RWPE1 (cell line): ENCODE results near the gene BAIAP3.

Source experiments
- CTCF ChIA-PET: fragments of 350-600 bp; sonication (Branson Sonifier 250); formaldehyde crosslinking; extraction: SDS; loops from one replicate; lab custom pipeline; 2021; lab: Yijun Ruan, JAX
- POLR2A ChIA-PET: fragments of 400-600 bp; formaldehyde crosslinking; extraction: SDS; loops from one replicate; lab custom pipeline; 2020; ENCODE audit warnings: antibody characterized with exemption; ENCODE audit not compliant: low non-redundant PET; lab: Yijun Ruan, JAX
- DNase-seq: peaks from one replicate; pipeline ENCODE4 v3.0.0; 2012; ENCODE audit warnings: low spot score
- H3K27ac ChIP-seq: fragments of 450-650 bp; 2 replicates; pipeline ENCODE4 v1.5.1; 2017
- TF ChIP-seq, protein P1 (sequence below): fragments of 450-650 bp; conservative IDR thresholded peaks from 2 replicates; pipeline ENCODE4 v1.5.1; 2017; ENCODE audit warnings: low read depth, mild to moderate bottlenecking

The BAIAP3 gene

GRCh38 chr16:1333149-1333812, at the start of gene BAIAP3:
Gene BAIAP3, plus strand, starts transcription at chr16:1333645. Its CDS starts 4,905 bp downstream, at chr16:1338550.
- peak; percentile 73 for DNase-seq
- TF ChIP-seq, protein P1, sequence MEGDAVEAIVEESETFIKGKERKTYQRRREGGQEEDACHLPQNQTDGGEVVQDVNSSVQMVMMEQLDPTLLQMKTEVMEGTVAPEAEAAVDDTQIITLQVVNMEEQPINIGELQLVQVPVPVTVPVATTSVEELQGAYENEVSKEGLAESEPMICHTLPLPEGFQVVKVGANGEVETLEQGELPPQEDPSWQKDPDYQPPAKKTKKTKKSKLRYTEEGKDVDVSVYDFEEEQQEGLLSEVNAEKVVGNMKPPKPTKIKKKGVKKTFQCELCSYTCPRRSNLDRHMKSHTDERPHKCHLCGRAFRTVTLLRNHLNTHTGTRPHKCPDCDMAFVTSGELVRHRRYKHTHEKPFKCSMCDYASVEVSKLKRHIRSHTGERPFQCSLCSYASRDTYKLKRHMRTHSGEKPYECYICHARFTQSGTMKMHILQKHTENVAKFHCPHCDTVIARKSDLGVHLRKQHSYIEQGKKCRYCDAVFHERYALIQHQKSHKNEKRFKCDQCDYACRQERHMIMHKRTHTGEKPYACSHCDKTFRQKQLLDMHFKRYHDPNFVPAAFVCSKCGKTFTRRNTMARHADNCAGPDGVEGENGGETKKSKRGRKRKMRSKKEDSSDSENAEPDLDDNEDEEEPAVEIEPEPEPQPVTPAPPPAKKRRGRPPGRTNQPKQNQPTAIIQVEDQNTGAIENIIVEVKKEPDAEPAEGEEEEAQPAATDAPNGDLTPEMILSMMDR = no peak
- CTCF ChIA-PET = no interaction called here
- POLR2A ChIA-PET = interaction anchor here (0.9 kb wide), 1 partner anchor 10 kb away, joined by 3 read pairs; no protein-coding TSS in a partner anchor
- H3K27ac ChIP-seq = no peak within 1 kb of the TSS

DNA sequence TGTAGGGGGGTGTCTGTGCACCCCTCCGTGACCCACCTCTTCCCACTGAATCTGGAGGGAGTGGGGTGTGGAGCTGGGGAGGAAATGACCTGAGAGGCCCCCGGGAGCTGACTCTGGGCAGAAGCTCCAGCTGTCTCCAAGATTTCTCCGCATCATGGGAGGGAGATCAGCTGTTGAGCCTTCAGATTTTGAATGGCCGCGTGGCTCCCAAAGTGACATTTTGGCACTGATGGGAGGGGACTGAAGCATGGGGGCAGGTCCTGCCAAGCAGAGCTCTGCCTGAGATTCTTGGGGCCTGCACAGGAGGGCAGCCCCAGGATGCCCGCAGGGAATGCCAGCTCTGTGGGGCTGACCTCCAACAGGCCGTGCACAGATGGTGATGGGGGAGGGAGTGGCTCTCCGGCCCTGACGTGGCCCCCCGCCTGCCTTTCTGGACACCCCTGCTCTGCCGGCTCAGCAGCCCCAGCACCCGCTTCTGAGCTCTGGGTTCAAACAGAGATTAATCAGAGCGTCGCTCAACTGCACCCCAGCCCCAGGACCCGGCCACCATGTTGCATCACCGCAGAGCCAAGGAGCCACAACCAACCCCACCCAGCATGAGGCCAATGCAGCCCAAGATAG, 49.3 kb upstream of the BAIAP3 start:
- no peak overlapping the region for H3K27ac ChIP-seq
- DNase-seq = no peak
- POLR2A ChIA-PET = no interaction called here
- CTCF ChIA-PET = interaction anchor here (0.7 kb wide), 2 partner anchors 23 to 81 kb away, joined by 3 read pairs; no protein-coding TSS in a partner anchor
- TF ChIP-seq, protein P1 = no peak

GRCh38 chr16:1285669-1286512, 47.6 kb upstream of the BAIAP3 start:
- DNase-seq = no peak
- CTCF ChIA-PET = no interaction called here
- TF ChIP-seq, protein P1 = no peak

DNA sequence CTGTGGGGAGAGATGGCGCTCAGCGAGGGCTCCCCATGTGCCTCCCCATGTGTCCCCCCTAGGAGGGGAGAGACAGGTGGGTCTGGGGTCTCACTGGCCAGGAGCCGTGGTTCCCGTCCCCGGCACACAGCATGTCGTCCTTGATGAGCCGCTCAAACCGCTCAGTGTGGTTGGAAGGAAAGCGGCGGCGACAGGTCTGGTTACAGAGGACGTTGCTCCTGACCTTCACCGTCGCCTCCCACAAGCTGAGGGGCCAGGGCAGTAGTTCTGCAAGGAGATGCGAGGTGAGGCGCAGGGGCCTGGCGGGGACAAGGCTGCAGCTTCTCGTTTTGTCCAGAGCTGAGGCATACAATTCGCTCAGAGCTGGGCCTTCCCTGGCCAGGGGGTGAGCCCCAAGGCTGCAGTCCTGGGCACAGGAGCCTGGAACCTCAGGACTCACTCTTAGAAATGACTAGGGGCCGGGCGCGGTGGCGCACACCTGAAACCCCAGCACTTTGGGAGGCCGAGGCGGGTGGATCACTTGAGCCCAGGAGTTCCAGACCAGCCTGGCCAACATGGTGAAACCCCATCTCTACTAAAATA, 46.8 kb upstream of the BAIAP3 start:
- no peak overlapping the region for H3K27ac ChIP-seq
- POLR2A ChIA-PET = no interaction called here
- TF ChIP-seq, protein P1 = no peak
- DNase-seq = no peak
- CTCF ChIA-PET = no interaction called here

More at GRCh38 chr16:1285669-1286512, 47.6 kb upstream of the BAIAP3 start:
- POLR2A ChIA-PET = no interaction called here
- H3K27ac ChIP-seq = no peak overlapping the region

DNA sequence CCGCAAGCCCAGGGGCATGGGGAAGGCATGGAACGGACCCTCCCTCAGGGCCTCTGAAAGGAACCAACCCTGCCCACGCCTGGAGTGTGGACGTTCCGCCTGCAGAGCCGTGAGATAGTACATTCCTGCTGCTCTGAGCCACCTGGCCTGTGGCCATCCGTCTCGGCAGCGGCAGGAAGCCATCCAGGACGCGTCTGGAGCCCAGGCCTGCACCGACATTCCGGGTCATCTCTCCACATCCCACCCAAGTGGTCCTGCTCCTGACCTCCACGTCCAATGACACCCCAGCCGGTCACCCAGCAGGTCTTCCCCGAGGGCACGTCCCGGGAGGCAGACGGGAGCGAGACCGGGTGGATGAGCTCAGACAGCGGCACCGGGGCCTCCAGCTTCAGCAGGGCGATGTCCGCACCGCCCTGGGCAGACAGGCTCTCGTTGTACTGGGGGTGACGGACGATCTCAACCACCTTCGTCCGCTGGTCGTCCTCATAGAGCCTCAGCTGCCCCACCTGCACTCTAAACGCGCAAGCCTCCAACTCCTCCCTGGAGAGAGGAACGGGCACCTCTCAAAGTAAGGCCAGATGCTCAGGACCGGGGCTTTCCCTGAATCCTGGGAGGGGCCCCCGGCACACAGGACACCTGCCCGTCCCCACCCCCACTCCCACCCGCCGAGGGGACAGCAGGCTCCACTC, 45.3 kb upstream of the BAIAP3 start:
- CTCF ChIA-PET = no interaction called here
- no peak for DNase-seq
- POLR2A ChIA-PET = no interaction called here
- H3K27ac ChIP-seq = no peak overlapping the region
- TF ChIP-seq, protein P1 = no peak
